HepG2 (cell line): ENCODE data around the gene APOBEC3C. TPM values are rescaled to one million over a fixed set of nuclear protein-coding genes. Genes with fewer than 3 reads are reported as not detected.
A peak's percentile ranks its signal among the peaks of the same experiment; 100 is the strongest.
"Not testable (repeated sequence)": the region's sequence is repeated elsewhere in the genome, so short reads cannot be mapped to it uniquely, and the experiment has no call there.

Experiments used
- ATAC-seq: fragments of 200-7000 bp; cut with Tn5 transposase; 3 replicates; pipeline ENCODE4 v1.9.1; 2020; ENCODE audit warnings: mild to moderate bottlenecking, moderate library complexity
- BruUV-seq: library from RNA; stranded (reverse); fragments of 400-500 nt; replicated peaks from 2 replicates; lab custom pipeline; 2021; lab: Mats Ljungman, UMichigan
- CTCF ChIA-PET: fragments of 300-600 bp; formaldehyde crosslinking; extraction: SDS; loops from one replicate; lab custom pipeline; 2021; ENCODE audit warnings: low total read pairs, inconsistent platforms, low intra/inter-chr PET ratio; lab: Yijun Ruan, JAX
- POLR2A ChIA-PET: fragments of 350-600 bp; sonication (Branson Sonifier 250); formaldehyde crosslinking; loops from one replicate; lab custom pipeline; 2020; ENCODE audit warnings: antibody characterized with exemption, inconsistent platforms; lab: Yijun Ruan, JAX
- DNase-seq: peaks from one replicate; pipeline ENCODE4 v3.0.0-alpha.2; 2015; ENCODE audit warnings: low spot score
- FAIRE-seq: peaks from 3 replicates; lab custom pipeline; 2011; peaks lifted over from hg19 to GRCh38; lab: Jason Lieb, UNC
- H2AFZ ChIP-seq: one replicate; pipeline ENCODE4 v1.6.1; 2011; ENCODE audit warnings: low read length, inconsistent platforms
- H3K27ac ChIP-seq: fragments of 300-600 bp; 3 replicates; pipeline ENCODE4 v1.8.0; 2011; ENCODE audit warnings: mixed run types, mild to moderate bottlenecking, mixed read lengths, low read length, inconsistent platforms; ENCODE audit not compliant: insufficient read depth; ENCODE audit errors: extremely low read length
- H3K27me3 ChIP-seq, 2 experiments: fragments of 200-600 bp in 1 of 2; 2 replicates in 1 of 2; 3 replicates in 1 of 2; pipeline versions ENCODE4 v1.6.0 to v1.8.0; 2011; ENCODE audit warnings: low read length in 2 of 2, mild to moderate bottlenecking in 2 of 2, moderate library complexity in 2 of 2, inconsistent platforms in 1 of 2; ENCODE audit not compliant: insufficient read depth in 2 of 2, control insufficient read depth in 1 of 2
- H3K36me3 ChIP-seq, 2 experiments: fragments of 200-600 bp in 1 of 2; replicated peaks in 1 of 2; 2 replicates in 1 of 2; 3 replicates in 1 of 2; pipeline versions ENCODE4 v1.5.1 to v1.8.0; 2011; ENCODE audit warnings: low read length in 2 of 2, inconsistent platforms in 1 of 2; ENCODE audit not compliant: insufficient read depth in 2 of 2, control insufficient read depth in 1 of 2
- H3K4me1 ChIP-seq: 2 replicates; pipeline ENCODE4 v1.5.1; 2012; ENCODE audit warnings: low read length, inconsistent platforms; ENCODE audit not compliant: insufficient read depth
- H3K4me2 ChIP-seq: 2 replicates; pipeline ENCODE4 v1.6.0; 2011; ENCODE audit warnings: low read depth, low read length, inconsistent platforms
- H3K4me3 ChIP-seq, 3 experiments: fragments of 200-600 bp in 1 of 3; sonication (generic), shearing (Covaris generic) in 1 of 3; replicated peaks in 1 of 3; 2 replicates each; pipeline ENCODE4 v1.5.1; 2011 to 2016; ENCODE audit warnings: low read length in 3 of 3, inconsistent platforms in 2 of 3, low read depth in 2 of 3, mild to moderate bottlenecking in 2 of 3, control low read depth in 1 of 3, mixed read lengths in 1 of 3; ENCODE audit not compliant: insufficient read depth in 1 of 3
- H3K79me2 ChIP-seq: one replicate; pipeline ENCODE4 v1.6.1; 2011; ENCODE audit warnings: low read length, inconsistent platforms; ENCODE audit not compliant: insufficient read depth
- H3K9ac ChIP-seq: 2 replicates; pipeline ENCODE4 v1.6.0; 2011; ENCODE audit warnings: mild to moderate bottlenecking, low read depth, low read length, inconsistent platforms; ENCODE audit not compliant: insufficient read depth
- H3K9me3 ChIP-seq: 2 replicates; pipeline ENCODE4 v1.5.1; 2012; ENCODE audit warnings: mild to moderate bottlenecking, low read length
- H4K20me1 ChIP-seq: 2 replicates; pipeline ENCODE4 v1.6.0; 2011; ENCODE audit warnings: inconsistent platforms, mild to moderate bottlenecking, low read length, moderate library complexity; ENCODE audit not compliant: insufficient read depth
- ZBTB38 ChIP-seq: sonication (generic); formaldehyde crosslinking; IDR thresholded peaks from 2 replicates; pipeline ENCODE4 v1.5.1; 2020; ENCODE audit warnings: mild to moderate bottlenecking, missing genetic modification reagents
- ZNF362 ChIP-seq: sonication (generic); formaldehyde crosslinking; IDR thresholded peaks from 2 replicates; pipeline ENCODE4 v1.4.0; 2020; ENCODE audit warnings: missing genetic modification reagents, mild to moderate bottlenecking, borderline replicate concordance
- WGBS: methylation state at CpG from one replicate; pipeline ENCODE4 v1.1.6; 2017; ENCODE audit warnings: low lambda C conversion rate; 5-methylcytosine and 5-hydroxymethylcytosine counted together
- in situ Hi-C: cut with HindIII; loops from 2 replicates; pipeline ENCODE4 v1.10.0; 2017; ENCODE audit warnings: low pct_unique_long_range_greater_than_20kb; ENCODE audit not compliant: extremely low pct_ligation_motif_present
- intact Hi-C: fragments of 100-400 bp; cut with micrococcal nuclease; formaldehyde crosslinking; loops from one replicate; pipeline ENCODE4 v1.10.0; 2022; ENCODE audit not compliant: unreplicated experiment
- polyA plus RNA-seq, 8 experiments: library from polyadenylated mRNA; depleted of rRNA in 3 of 8; stranded (reverse) in 7 of 8; unstranded in 1 of 8; fragments of >200 nt; fragmentation: Illumina TruSeq in 4 of 8; extraction: Trizol in 4 of 8; gene quantifications; 2 replicates each; pipeline versions ENCODE4 v1.2.1 to v1.2.3, GENCODE V29; 2011 to 2016; ENCODE audit warnings: low read depth in 4 of 8, missing spikeins in 1 of 8, mixed read lengths in 1 of 8; ENCODE audit not compliant: insufficient read depth in 1 of 8
- total RNA-seq, 5 experiments: library from RNA; depleted of rRNA; stranded (reverse); fragments of >200 nt; fragmentation: Illumina TruSeq; extraction: Trizol; gene quantifications; 2 replicates each; pipeline ENCODE4 v1.2.3, GENCODE V29; 2016; ENCODE audit warnings: low read depth in 1 of 5

The APOBEC3C gene
- total and polyA plus RNA-seq, 2 of the 13 experiments (the other 11 are each of a cell fraction or from before 2014, with no cell fraction given) = 8.9 to 27.6 TPM

GRCh38 chr22:39043063-39043462, 29.0 kb downstream of the APOBEC3C start:
- H3K4me3 ChIP-seq, H3K27me3 ChIP-seq, H3K9ac ChIP-seq, CTCF ChIA-PET, H3K4me2 ChIP-seq, H4K20me1 ChIP-seq, H3K9me3 ChIP-seq, H3K79me2 ChIP-seq, intact Hi-C loops, in situ Hi-C loops, DNase-seq, H3K36me3 ChIP-seq, H2AFZ ChIP-seq, FAIRE-seq, H3K27ac ChIP-seq, POLR2A ChIA-PET, ATAC-seq, BruUV-seq: not testable (repeated sequence)
- WGBS = 59% methylated on average over 14 of the region's 18 CpGs
- TF ChIP-seq ZNF362 (CRISPR knock-in tag) = peak; percentile 58; the same call in 1 of the 2 replicates
- TF ChIP-seq ZBTB38 = peak; percentile 38; the same call in 1 of the 2 replicates
- H3K4me1 ChIP-seq = peaks cover 33% of the 10 kb centered on the region

- DNase-seq, H2AFZ ChIP-seq, H3K27me3 ChIP-seq, in situ Hi-C loops, BruUV-seq, H3K79me2 ChIP-seq, intact Hi-C loops, FAIRE-seq, ATAC-seq, H3K9me3 ChIP-seq, H4K20me1 ChIP-seq, H3K9ac ChIP-seq, CTCF ChIA-PET, H3K27ac ChIP-seq, POLR2A ChIA-PET, H3K4me2 ChIP-seq, H3K36me3 ChIP-seq, H3K4me3 ChIP-seq: not testable (repeated sequence)
- H3K4me1 ChIP-seq = peaks cover 21% of the 10 kb centered on the region
- 95% methylated on average over 14 of the region's 14 CpGs for WGBS
These were observed 31.1 kb downstream of the APOBEC3C start for GRCh38 chr22:39045136-39045535.

GRCh38 chr22:39049486-39049885, 35.4 kb downstream of the APOBEC3C start:
- H3K4me2 ChIP-seq, H3K27me3 ChIP-seq, H4K20me1 ChIP-seq, H3K4me3 ChIP-seq, BruUV-seq, H3K9ac ChIP-seq, DNase-seq, H3K27ac ChIP-seq, intact Hi-C loops, H3K36me3 ChIP-seq, in situ Hi-C loops, CTCF ChIA-PET, H3K79me2 ChIP-seq, FAIRE-seq, H2AFZ ChIP-seq, ATAC-seq, POLR2A ChIA-PET, H3K9me3 ChIP-seq, H3K4me1 ChIP-seq: not testable (repeated sequence)
- WGBS = 51% methylated on average over 7 of the region's 7 CpGs

GRCh38 chr22:39051844-39052495, 37.9 kb downstream of the APOBEC3C start:
- CTCF ChIA-PET, FAIRE-seq: not testable (repeated sequence)

More at GRCh38 chr22:39051844-39052495, 37.9 kb downstream of the APOBEC3C start:
- H3K27me3 ChIP-seq, ATAC-seq, POLR2A ChIA-PET, H3K4me3 ChIP-seq, DNase-seq, H3K9ac ChIP-seq, H4K20me1 ChIP-seq, H3K4me2 ChIP-seq, H3K79me2 ChIP-seq, in situ Hi-C loops, H2AFZ ChIP-seq, intact Hi-C loops, BruUV-seq, H3K36me3 ChIP-seq, H3K27ac ChIP-seq: not testable (repeated sequence)
- Histone ChIP-seq H3K9me3 (peaks cover 14% of the 10 kb centered on the region), H3K4me1 (peaks cover 19% of the 10 kb centered on the region)
- WGBS = 71% methylated on average over 12 of the region's 18 CpGs
